HT-29 (cell line): Measurements from ENCODE around the gene TRPM2. TPM values are rescaled to one million over a fixed set of nuclear protein-coding genes. Genes with fewer than 3 reads are reported as not detected.

Source experiments
- DNase-seq: peaks from one replicate; pipeline ENCODE4 v3.0.0-alpha.2; 2015; ENCODE audit warnings: low spot score
- total RNA-seq: library from RNA; depleted of rRNA; stranded (reverse); fragments of >200 nt; shearing (Covaris generic); gene quantifications from 2 replicates; pipeline ENCODE4 v1.2.3, GENCODE V29; 2014

Gene TRPM2
- total RNA-seq, 1 experiment from 2014 or later, result not detected

DNA sequence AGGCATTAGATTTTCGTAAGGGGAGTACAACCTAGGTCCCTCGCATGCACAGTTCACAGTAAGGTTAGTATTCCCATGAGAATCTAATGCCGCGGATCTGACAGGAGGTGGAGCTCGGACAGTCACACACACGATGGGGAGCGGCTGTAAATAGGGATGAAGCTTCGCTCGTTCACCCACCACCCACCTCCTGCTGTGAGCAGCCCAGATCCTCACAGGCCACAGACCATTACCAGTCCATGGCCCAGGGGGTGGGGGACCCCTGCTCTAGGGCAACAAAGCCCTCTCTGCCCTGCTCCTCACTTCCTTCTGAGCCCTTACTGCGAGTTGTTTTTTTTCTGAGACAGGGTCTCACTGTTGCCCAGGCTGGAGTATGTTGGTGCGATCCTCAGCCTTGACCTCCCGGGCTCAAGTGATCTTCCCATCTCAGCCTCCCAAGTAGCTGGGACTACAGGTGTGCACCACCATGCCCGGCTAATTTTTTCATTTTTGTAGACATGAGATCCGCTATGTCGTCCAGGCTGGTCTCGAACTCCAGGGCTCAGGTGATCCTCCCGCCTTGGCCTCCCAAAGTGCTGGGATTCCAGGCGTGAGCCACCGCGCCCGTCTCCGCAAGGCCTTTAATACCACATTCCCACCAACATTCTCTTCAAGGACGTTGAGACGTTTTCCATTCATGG, 21.3 kb downstream of the TRPM2 start:
- DNase-seq, result no peak

DNA sequence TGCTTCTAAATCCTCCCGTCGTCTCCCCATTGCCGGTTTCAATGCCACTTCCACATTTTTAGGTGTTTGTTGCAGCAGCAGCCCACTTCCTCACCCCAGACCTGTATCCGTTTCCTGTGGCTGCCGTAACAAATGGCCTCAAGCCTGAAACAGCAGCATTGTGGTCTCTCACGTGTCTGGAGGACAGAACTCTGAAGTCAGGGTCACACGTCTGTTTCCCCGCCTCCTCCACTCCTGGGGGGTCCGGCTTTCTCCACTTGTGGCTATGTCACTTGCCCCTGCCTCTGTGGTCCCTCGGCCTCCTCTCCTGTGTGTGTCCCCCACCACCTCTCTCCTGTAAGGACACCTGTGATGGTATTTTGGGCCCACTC, 21.8 kb downstream of the TRPM2 start:
- no peak for DNase-seq

GRCh38 chr21:44375761-44376241, 22.4 kb downstream of the TRPM2 start:
- no peak for DNase-seq

GRCh38 chr21:44376606-44377005, 23.2 kb downstream of the TRPM2 start:
- no peak for DNase-seq

DNA sequence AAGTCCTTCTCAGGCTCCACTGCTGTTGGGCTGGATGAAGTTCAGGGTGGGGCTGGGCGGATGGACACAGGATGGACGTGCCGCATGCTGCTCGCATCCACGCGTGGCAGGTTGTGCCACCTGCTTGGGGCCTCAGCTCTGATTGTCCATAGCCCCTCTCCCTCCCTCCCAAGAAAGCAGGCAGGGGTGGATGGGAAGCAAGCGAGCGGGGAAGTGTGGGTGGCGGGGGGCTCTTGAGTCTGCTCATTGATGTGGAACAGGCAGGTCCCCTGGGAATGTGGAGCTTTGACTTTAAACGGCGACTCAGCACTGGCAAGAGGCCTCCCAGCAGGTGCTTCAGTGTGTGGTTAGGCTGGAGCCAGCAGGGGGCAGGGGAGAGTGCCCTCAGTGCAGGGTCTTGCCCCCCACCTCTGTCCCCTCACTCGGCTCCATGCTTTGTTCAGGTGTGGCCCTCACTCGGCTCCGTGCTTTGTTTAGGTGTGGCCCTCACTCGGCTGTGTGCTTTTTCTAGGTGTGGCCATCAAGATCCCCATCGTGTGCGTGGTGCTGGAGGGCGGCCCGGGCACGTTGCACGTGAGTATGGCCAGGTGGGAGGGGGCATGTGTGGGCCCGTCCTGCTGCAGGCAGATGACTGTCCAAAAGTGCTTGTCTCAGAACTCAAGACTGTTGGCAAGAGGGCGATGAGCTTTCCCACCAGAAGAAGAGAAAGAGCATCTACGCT, 23.9 kb downstream of the TRPM2 start:
- DNase-seq, result no peak

DNA sequence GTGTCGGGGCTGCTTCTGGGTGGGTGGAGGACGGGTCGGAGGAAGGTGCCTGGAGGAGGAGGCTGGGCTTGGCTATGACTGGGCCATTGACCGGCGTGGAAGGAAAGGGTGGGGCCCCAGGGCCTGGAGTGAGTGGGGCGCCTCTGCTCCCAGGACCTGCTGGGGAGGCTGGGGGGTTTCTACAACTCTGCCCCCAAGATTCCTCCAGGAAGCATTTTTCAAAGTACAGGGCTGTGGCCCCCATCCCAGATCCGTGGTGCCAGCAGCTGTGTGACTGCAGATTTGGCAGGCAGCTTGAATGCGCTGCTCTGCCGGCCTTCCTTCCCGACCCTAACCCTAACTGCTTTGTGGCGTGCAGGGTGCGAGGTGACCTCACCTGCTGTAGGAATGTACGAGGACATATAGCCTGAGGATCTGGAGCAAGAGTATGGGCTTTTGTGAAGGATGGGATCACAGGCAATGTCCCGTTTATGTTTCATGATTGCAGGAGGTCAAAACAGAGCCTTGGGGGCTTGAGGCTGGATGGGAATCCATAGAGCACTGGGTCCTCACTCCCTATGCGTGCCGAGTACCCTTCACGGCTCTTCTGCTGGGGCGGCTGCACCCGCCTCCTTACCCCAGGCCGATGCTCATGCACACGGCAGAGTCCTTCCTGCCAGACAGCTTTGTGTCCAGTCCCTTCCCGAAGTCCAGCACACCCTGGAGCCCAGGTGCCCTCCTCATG, 24.7 kb downstream of the TRPM2 start:
- no peak for DNase-seq

DNA sequence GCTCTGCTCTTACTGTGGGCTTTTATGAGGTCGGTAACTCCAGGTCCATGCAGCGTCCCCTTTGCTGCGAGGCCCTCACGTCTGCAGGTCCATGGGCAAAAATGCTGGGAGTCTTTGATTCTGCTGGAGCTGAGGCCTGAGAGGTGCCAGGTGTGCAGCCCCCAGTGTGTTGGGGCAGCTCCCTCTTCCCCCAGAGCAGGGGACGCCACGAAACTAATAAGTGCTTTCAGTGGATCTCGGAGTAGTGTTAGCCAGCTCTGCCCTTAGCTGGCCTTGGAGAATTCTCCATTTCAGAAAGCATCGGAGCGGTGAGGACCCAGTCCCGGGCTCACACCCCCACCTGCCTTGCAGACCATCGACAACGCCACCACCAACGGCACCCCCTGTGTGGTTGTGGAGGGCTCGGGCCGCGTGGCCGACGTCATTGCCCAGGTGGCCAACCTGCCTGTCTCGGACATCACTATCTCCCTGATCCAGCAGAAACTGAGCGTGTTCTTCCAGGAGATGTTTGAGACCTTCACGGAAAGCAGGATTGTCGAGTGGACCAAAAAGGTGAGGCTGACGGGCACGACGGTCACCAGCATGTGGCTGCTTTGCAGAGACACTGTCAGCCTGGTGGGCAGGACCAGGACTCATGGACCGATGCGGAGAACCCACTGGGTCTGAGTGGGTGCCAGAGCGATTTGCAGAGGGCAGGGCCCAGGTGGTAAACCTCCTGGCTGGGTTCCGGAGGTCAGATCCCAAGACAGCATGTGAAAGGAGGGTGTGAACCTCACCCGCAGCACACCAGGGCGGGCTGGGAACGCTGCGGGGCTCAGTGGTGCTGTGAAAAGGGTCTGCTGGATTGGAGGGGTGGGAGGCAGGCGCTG, 25.5 kb downstream of the TRPM2 start:
- no peak for DNase-seq

GRCh38 chr21:44379515-44379848, 26.1 kb downstream of the TRPM2 start:
- no peak for DNase-seq

DNA sequence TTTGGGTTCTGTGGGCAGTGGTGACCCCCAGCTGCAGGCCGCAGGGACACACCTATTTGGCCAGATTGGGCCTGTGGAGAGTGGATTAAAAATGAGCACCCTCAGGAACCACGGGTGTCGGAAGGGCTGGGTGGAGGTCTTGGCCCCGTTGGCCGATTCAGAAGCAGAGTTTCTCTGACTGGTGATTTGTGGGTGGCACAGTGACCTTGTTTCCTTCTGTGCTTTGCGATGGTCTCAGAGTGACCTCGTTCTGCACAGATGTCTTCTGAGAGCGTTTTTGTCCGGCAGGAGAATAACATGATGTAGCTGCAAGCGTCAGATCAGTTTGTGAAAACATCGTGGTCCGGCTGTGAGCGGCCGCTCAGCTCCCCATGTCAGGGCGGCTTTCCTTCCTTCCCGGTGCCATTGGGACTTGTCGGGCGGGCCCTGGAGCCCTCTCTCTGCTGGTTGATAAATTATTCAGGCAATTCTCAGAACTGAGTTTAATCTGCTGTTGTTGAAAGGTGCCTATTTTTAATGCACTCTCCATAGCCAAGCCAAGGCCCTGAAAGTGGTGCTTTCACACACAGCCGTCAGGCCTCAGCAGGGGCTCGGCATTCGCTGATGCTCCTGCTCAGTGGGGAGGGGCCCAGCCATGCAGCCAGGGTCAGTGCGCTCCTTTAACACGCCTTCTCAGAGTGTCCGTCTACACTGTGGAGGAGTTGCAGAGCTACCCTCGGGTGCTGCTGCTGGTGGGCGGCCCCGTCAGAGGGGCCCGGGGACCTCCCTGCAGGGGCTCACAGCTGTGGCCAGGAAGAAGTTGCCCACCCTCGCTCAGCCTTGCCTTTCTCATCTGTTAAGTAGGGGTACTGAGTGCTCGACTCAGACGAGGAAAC, 26.8 kb downstream of the TRPM2 start:
- DNase-seq, result no peak

GRCh38 chr21:44380876-44381275, 27.5 kb downstream of the TRPM2 start:
- DNase-seq, result no peak

DNA sequence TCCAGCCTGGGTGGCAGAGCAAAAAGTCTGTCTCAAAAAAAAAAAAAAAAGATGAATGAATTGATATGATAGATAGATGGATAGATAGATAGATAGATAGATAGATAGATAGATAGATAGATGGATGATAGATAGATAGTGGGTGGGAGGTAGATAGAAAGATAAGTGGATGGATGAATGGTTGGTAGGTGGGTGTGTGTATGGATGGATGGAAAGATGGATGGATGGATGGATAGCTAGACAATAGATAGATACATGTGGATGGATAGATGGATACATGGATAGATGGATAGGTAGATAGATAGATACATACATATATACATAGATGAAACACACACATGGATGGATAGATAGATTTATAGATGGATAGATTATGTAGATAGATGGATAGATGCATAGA, 28.5 kb downstream of the TRPM2 start:
- no peak for DNase-seq

- DNase-seq, result no peak
Observed at GRCh38 chr21:44382536-44382935, 29.1 kb downstream of the TRPM2 start.

DNA sequence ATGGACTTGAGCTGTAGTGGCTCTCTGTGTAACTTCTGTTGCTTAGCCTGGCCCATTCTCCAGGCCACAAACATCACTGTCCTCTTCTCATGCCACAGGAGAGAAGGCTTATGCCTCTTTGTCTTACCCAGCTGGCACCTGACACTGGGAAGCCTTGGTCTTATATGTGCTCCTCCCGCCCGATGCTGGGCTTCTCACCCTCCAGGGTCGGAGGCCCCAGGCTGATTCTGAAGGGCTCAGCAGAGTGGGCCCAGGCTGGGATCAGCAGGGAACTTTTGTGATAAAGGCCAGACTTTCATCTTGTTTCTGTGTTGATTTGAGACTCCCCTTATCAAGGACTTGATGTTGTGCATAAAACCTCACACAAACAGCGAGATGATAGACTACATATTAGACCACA, 29.8 kb downstream of the TRPM2 start:
- DNase-seq, result no peak

DNA sequence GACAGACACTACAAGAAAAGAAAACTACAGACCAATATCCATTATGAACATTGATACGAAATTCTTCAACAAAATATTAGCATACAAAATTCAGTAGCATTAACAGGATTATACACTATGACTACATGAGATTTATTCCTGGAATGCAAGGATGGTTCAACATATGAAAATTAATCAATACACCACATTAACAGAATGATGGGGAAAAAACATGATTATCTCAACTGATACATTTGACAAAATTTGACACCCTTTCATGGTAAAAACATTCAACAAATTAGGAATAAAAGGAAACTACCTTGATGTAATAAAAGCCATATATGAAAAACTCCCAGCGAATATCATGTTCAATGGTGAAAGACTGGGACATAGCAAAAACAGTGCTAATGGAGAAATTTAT, 31.5 kb downstream of the TRPM2 start:
- no peak for DNase-seq

DNA sequence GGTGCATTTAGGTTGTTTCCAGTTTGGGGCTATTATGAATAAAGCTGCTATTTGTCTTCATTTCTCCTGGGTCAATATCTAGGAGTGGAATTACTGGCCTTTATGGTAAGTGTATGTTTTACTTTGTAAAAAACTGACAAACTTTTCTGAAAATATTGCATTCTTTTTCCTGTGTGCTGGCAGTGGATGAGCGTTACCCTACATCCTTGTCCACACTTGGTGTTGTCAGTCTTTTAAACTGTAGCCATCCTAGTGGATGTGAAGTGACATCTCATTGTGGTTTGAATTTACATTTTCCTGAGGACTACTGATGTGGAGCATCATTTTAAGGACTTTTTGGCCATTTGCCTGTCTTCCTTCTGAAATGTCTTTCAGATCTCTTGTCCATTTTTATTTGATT, 35.9 kb downstream of the TRPM2 start:
- no peak for DNase-seq

GRCh38 chr21:44390886-44391285, 37.5 kb downstream of the TRPM2 start:
- DNase-seq, result no peak

- DNase-seq, result no peak
Observed at GRCh38 chr21:44391345-44392091, 38.1 kb downstream of the TRPM2 start.

- DNase-seq, result no peak
Observed at GRCh38 chr21:44392185-44392584, 38.8 kb downstream of the TRPM2 start.

DNA sequence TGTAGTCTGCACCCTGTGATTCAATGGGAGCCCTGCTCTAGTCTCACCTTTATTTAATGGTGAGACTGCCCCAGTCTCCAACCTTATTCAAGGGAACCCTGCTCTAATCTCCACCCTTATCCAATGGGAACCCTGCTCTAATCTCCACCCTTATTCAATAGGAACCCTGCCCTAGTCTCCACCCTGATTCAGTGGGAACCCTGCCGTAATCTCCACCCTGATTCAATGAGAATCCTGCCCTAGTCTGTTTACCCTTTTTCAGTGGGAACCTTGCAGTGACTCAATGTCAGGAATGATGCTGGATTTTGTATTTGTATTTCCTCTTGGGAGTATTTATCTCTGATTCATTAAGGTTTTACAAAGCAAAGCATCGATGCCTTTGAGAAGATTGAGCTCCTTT, 39.5 kb downstream of the TRPM2 start:
- peak; percentile 49 for DNase-seq

GRCh38 chr21:44394733-44395132, 41.3 kb downstream of the TRPM2 start:
- DNase-seq, result no peak
